22Rv1 (cell line): ENCODE measurements around the gene ZNF365.

Experiments
- H3K27ac ChIP-seq: fragments of 450-650 bp; 2 replicates; pipeline ENCODE4 v1.5.1; 2017
- CTCF ChIP-seq: fragments of 450-650 bp; IDR thresholded peaks from 2 replicates; pipeline ENCODE4 v1.5.1; 2017; ENCODE audit warnings: mild to moderate bottlenecking
- ZFX ChIP-seq: fragments of 450-650 bp; IDR thresholded peaks from 2 replicates; pipeline ENCODE4 v1.6.1; 2017; ENCODE audit warnings: antibody characterized with exemption, borderline replicate concordance

Gene ZNF365

GRCh38 chr10:62414359-62414758 is 40.2 kb downstream of the ZNF365 start:
- TF ChIP-seq ZFX (no peak), CTCF (peak; percentile 8; the same call in 1 of the 2 replicates)
- H3K27ac ChIP-seq, result no peak overlapping the region

- no peak for TF ChIP-seq CTCF
- no peak for TF ChIP-seq ZFX
- H3K27ac ChIP-seq, result no peak overlapping the region
These were observed 48.0 kb downstream of the ZNF365 start for GRCh38 chr10:62422068-62422590.

- TF ChIP-seq CTCF (peak; percentile 15), ZFX (no peak)
These were observed 49.9 kb downstream of the ZNF365 start for GRCh38 chr10:62424026-62424425.

GRCh38 chr10:62426086-62426485 is 51.9 kb downstream of the ZNF365 start:
- no peak overlapping the region for H3K27ac ChIP-seq
- TF ChIP-seq CTCF (no peak), ZFX (no peak)

More at GRCh38 chr10:62424026-62424425, 49.9 kb downstream of the ZNF365 start:
- no peak overlapping the region for H3K27ac ChIP-seq

GRCh38 chr10:62426600-62426999 is 52.4 kb downstream of the ZNF365 start:
- H3K27ac ChIP-seq, result no peak overlapping the region
- TF ChIP-seq ZFX (no peak), CTCF (no peak)

GRCh38 chr10:62430881-62431280 is 56.7 kb downstream of the ZNF365 start:
- TF ChIP-seq ZFX (no peak), CTCF (no peak)
- no peak overlapping the region for H3K27ac ChIP-seq

GRCh38 chr10:62433181-62433692 is 59.1 kb downstream of the ZNF365 start:
- TF ChIP-seq ZFX (no peak), CTCF (no peak)
- H3K27ac ChIP-seq, result no peak overlapping the region
